PC-9 (cell line): ENCODE measurements around the gene FUCA2.

Source experiments
- EZH2 ChIP-seq: fragments of 200-600 bp; sonication (generic); IDR thresholded peaks from 2 replicates; pipeline ENCODE4 v1.8.0; 2017; ENCODE audit warnings: antibody characterized with exemption, low read depth
- TF ChIP-seq, protein P1 (sequence below): fragments of 200-600 bp; sonication (generic); conservative IDR thresholded peaks from 2 replicates; pipeline ENCODE4 v1.6.1; 2017; ENCODE audit warnings: mixed run types, antibody characterized with exemption, mild to moderate bottlenecking, moderate library complexity

DNA sequence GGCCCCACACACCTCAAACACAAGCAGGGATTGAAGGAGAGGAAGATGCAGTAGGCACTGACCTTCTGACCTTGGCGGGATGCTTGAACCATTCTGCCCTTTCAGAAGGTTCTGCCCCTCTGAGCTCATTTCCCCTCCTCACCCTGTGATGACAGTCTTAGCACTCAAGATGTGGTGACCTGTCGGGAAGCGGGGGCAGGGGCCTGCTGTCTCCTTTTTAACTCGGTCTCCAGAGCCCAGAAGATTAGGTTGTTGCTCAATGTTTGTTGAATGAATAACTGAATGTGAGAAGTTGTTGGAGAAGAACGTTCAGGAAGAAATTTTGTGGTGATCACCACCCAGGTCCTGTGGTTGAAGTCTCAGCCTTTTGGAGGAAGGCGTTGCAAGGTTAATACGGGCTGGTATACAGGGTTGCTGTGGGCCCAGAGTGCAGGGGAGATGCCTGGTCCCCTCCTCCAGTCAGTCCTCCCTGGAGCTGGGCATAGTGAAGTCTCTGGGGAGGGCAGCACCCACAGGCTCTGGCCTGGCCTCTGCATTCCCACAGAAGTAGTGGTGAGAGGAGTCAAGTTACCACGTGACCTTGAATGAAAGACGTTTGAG lies 49.7 kb upstream of the FUCA2 start:
- TF ChIP-seq EZH2, result no peak
- TF ChIP-seq, protein P1, sequence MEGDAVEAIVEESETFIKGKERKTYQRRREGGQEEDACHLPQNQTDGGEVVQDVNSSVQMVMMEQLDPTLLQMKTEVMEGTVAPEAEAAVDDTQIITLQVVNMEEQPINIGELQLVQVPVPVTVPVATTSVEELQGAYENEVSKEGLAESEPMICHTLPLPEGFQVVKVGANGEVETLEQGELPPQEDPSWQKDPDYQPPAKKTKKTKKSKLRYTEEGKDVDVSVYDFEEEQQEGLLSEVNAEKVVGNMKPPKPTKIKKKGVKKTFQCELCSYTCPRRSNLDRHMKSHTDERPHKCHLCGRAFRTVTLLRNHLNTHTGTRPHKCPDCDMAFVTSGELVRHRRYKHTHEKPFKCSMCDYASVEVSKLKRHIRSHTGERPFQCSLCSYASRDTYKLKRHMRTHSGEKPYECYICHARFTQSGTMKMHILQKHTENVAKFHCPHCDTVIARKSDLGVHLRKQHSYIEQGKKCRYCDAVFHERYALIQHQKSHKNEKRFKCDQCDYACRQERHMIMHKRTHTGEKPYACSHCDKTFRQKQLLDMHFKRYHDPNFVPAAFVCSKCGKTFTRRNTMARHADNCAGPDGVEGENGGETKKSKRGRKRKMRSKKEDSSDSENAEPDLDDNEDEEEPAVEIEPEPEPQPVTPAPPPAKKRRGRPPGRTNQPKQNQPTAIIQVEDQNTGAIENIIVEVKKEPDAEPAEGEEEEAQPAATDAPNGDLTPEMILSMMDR, result no peak
